Astrocyte (in vitro differentiated cells and primary cell): ENCODE data around the gene LGMN. TPM values are rescaled to one million over a fixed set of nuclear protein-coding genes. Genes with fewer than 3 reads are reported as not detected.

ENCODE experiments used
- DNase-seq: peaks from one replicate; pipeline ENCODE4 v3.0.0-alpha.2; 2010; ENCODE audit warnings: low read depth
- FAIRE-seq: peaks from 2 replicates; lab custom pipeline; 2011; peaks lifted over from hg19 to GRCh38; lab: Jason Lieb, UNC
- H2AFZ ChIP-seq: 2 replicates; pipeline ENCODE4 v1.6.0; 2012; ENCODE audit warnings: low read depth, low read length, inconsistent platforms
- H3K27ac ChIP-seq: 2 replicates; pipeline ENCODE4 v1.5.1; 2011; ENCODE audit warnings: low read depth, low read length, inconsistent platforms
- H3K27me3 ChIP-seq: 2 replicates; pipeline ENCODE4 v1.6.0; 2011; ENCODE audit warnings: low read length, inconsistent platforms; ENCODE audit not compliant: insufficient read depth
- H3K36me3 ChIP-seq: 2 replicates; pipeline ENCODE4 v1.5.1; 2011; ENCODE audit warnings: low read length, inconsistent platforms; ENCODE audit not compliant: insufficient read depth
- H3K4me1 ChIP-seq: 2 replicates; pipeline ENCODE4 v1.5.1; 2011; ENCODE audit warnings: low read length, inconsistent platforms; ENCODE audit not compliant: insufficient read depth
- H3K4me2 ChIP-seq: 2 replicates; pipeline ENCODE4 v1.6.0; 2012; ENCODE audit warnings: low read length, inconsistent platforms
- H3K4me3 ChIP-seq: 2 replicates; pipeline ENCODE4 v1.5.1; 2011; ENCODE audit warnings: low read depth, mild to moderate bottlenecking, low read length, inconsistent platforms; ENCODE audit not compliant: insufficient read depth
- H3K79me2 ChIP-seq: 2 replicates; pipeline ENCODE4 v1.6.0; 2012; ENCODE audit warnings: mild to moderate bottlenecking, low read length, inconsistent platforms; ENCODE audit not compliant: insufficient read depth
- H3K9ac ChIP-seq: 2 replicates; pipeline ENCODE4 v1.6.0; 2012; ENCODE audit warnings: mild to moderate bottlenecking, low read length, inconsistent platforms
- H3K9me3 ChIP-seq: 2 replicates; pipeline ENCODE4 v1.5.1; 2012; ENCODE audit warnings: low read depth, mild to moderate bottlenecking, low read length, inconsistent platforms; ENCODE audit not compliant: insufficient read depth
- H4K20me1 ChIP-seq: 2 replicates; pipeline ENCODE4 v1.6.0; 2012; ENCODE audit warnings: low read length, inconsistent platforms; ENCODE audit not compliant: insufficient read depth
- H3K27ac Mint-ChIP-seq: one replicate; pipeline ENCODE4 v1.8.0; 2021; ENCODE audit warnings: mild to moderate bottlenecking, mixed read lengths; ENCODE audit not compliant: unreplicated experiment
- H3K27me3 Mint-ChIP-seq: one replicate; pipeline ENCODE4 v1.8.0; 2021; ENCODE audit warnings: low read depth, mixed read lengths; ENCODE audit not compliant: unreplicated experiment
- H3K36me3 Mint-ChIP-seq: one replicate; pipeline ENCODE4 v1.8.0; 2021; ENCODE audit warnings: low read depth, mixed read lengths; ENCODE audit not compliant: unreplicated experiment
- H3K4me1 Mint-ChIP-seq: one replicate; pipeline ENCODE4 v1.8.0; 2021; ENCODE audit warnings: low read depth, mixed read lengths; ENCODE audit not compliant: unreplicated experiment
- H3K4me3 Mint-ChIP-seq: one replicate; pipeline ENCODE4 v1.8.0; 2021; ENCODE audit warnings: mild to moderate bottlenecking, moderate library complexity, mixed read lengths; ENCODE audit not compliant: unreplicated experiment
- H3K9me3 Mint-ChIP-seq: one replicate; pipeline ENCODE4 v1.8.0; 2021; ENCODE audit warnings: mild to moderate bottlenecking, mixed read lengths; ENCODE audit not compliant: unreplicated experiment
- EZH2 ChIP-seq: IDR thresholded peaks from 2 replicates; pipeline ENCODE4 v1.6.1; 2012; ENCODE audit warnings: mild to moderate bottlenecking, low read length, inconsistent platforms; ENCODE audit not compliant: insufficient read depth
- total RNA-seq: library from RNA; stranded (reverse); gene quantifications from 2 replicates; pipeline ENCODE4 v1.2.1, GENCODE V29; 2021
- TF ChIP-seq, protein P1 (sequence below): IDR thresholded peaks from 2 replicates; pipeline ENCODE4 v1.5.1; 2011; ENCODE audit warnings: low read depth, mild to moderate bottlenecking, inconsistent platforms, low read length, moderate library complexity; ENCODE audit not compliant: insufficient read depth

The LGMN gene
- total RNA-seq, 1 donor from 2014 or later: 232 TPM

DNA sequence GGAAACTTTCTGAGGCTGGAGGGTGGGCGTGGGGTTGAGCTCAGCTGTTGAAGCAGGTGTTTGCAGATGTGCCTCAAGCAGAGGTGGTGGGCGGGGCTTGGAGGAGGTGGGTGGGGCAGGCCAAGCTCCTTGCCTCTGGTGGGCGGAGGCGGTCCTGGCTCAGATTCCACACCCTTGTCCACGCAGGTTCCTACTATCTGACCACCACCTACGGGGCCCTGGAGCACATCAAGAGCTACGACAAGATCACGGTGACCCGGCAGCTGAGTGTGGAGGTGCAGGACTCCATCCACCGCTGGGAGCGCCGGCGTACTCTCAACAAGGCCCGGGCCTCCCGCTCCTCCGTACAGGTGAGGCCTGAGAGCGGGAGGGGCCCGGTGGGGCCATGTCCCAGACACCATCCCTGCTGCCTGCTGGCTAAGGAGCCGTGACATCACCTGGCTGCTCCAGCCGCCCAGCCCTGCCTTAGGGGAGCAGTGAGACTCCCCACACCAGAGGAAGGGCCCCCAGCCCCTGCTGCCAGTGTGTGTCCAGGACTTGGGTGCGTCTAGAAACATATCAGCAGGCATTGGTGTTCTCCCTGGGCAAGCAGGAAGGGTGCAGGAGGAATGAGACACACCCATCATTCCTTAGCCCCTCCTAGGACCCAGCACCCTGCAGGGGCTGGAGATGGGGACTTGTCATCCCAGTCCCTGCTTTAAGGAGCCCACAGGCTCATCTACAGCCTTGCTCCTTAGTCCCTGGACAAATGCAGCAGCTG lies 63.4 kb downstream of the LGMN start:
- Mint-ChIP-seq H3K4me1 (peaks cover 2% of the 10 kb centered on the region), H3K27ac (no peak overlapping the region), H3K4me3 (no peak overlapping the region), H3K36me3 (peaks cover 8% of the 10 kb centered on the region), H3K27me3 (no peaks in the 10 kb centered on the region), H3K9me3 (no peaks in the 10 kb centered on the region)
- Histone ChIP-seq H2AFZ (no peak overlapping the region), H3K79me2 (no peaks in the 10 kb centered on the region), H3K4me2 (no peak overlapping the region), H3K27ac (no peak overlapping the region), H4K20me1 (peaks cover 5% of the 10 kb centered on the region), H3K4me3 (no peak overlapping the region), H3K4me1 (peaks cover 9% of the 10 kb centered on the region), H3K9me3 (no peaks in the 10 kb centered on the region), H3K36me3 (no peaks in the 10 kb centered on the region), H3K9ac (no peak overlapping the region), H3K27me3 (no peaks in the 10 kb centered on the region)
- DNase-seq: no peak
- FAIRE-seq: no peak
- no peak for TF ChIP-seq EZH2
- TF ChIP-seq, protein P1, sequence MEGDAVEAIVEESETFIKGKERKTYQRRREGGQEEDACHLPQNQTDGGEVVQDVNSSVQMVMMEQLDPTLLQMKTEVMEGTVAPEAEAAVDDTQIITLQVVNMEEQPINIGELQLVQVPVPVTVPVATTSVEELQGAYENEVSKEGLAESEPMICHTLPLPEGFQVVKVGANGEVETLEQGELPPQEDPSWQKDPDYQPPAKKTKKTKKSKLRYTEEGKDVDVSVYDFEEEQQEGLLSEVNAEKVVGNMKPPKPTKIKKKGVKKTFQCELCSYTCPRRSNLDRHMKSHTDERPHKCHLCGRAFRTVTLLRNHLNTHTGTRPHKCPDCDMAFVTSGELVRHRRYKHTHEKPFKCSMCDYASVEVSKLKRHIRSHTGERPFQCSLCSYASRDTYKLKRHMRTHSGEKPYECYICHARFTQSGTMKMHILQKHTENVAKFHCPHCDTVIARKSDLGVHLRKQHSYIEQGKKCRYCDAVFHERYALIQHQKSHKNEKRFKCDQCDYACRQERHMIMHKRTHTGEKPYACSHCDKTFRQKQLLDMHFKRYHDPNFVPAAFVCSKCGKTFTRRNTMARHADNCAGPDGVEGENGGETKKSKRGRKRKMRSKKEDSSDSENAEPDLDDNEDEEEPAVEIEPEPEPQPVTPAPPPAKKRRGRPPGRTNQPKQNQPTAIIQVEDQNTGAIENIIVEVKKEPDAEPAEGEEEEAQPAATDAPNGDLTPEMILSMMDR: no peak

DNA sequence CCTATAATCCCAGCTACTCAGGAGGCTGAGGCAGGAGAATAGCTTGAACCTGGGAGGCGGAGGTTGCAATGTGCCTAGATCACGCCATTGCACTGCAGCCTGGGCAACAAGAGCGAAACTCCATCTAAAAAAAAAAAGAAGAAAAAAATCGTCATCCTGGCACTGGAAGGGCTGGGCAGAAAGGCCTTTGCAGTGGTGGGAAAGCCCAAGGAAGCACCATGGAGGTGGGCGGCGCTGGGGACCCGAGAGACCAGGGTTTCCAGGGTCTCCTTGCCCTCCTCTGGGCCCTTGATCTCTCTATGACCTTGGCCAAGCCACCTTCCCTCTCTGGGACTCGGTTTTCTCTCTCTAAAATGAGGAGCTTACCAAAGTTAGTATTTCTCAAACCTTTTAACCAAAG lies 65.4 kb downstream of the LGMN start:
- Histone ChIP-seq H3K27me3 (no peaks in the 10 kb centered on the region), H3K79me2 (no peaks in the 10 kb centered on the region), H3K27ac (no peak overlapping the region), H3K4me1 (peaks cover 9% of the 10 kb centered on the region), H3K4me2 (no peak overlapping the region), H4K20me1 (peaks cover 5% of the 10 kb centered on the region), H3K9me3 (no peaks in the 10 kb centered on the region), H3K4me3 (no peak overlapping the region), H3K9ac (no peak overlapping the region), H3K36me3 (no peaks in the 10 kb centered on the region), H2AFZ (no peak overlapping the region)
- FAIRE-seq (no peak), DNase-seq (no peak)
- TF ChIP-seq, protein P1: no peak
- TF ChIP-seq EZH2: no peak
- Mint-ChIP-seq H3K9me3 (no peaks in the 10 kb centered on the region), H3K27ac (no peak overlapping the region), H3K27me3 (no peaks in the 10 kb centered on the region), H3K4me3 (no peak overlapping the region), H3K4me1 (peaks cover 2% of the 10 kb centered on the region), H3K36me3 (peaks cover 14% of the 10 kb centered on the region)
